Psoas muscle (tissue), 8 donors: Measurements from ENCODE around the gene BCAT1. TPM values are rescaled to one million over a fixed set of nuclear protein-coding genes. Genes with fewer than 3 reads are reported as not detected.

Experiments used
- ATAC-seq, 4 donors: fragments of 200-7000 bp; cut with Tn5 transposase; one replicate each; pipeline ENCODE4 v1.9.1; 2020; ENCODE audit warnings: moderate library complexity in 3 of 4, mild to moderate bottlenecking in 2 of 4
- DNase-seq, 2 donors: peaks; one replicate each; pipeline ENCODE4 v3.0.0-alpha.2; 2020
- H3K27ac ChIP-seq: fragments of 200-600 bp; one replicate; pipeline ENCODE4 v1.8.0; 2022
- H3K27me3 ChIP-seq, 3 donors: fragments of 200-600 bp in 1 of 3; one replicate each; pipeline versions ENCODE4 v1.6.1 to v1.8.0; 2013 to 2022; ENCODE audit warnings: low read length in 2 of 3, mild to moderate bottlenecking in 2 of 3, moderate library complexity in 1 of 3; ENCODE audit not compliant: insufficient read depth in 3 of 3
- H3K36me3 ChIP-seq, 2 donors: fragments of 200-600 bp in 1 of 2; one replicate each; pipeline versions ENCODE4 v1.6.1 to v1.8.0; 2013 to 2022; ENCODE audit warnings: low read depth in 1 of 2, mild to moderate bottlenecking in 1 of 2, moderate library complexity in 1 of 2; ENCODE audit not compliant: insufficient read depth in 1 of 2
- H3K4me1 ChIP-seq: fragments of 200-600 bp; one replicate; pipeline ENCODE4 v1.8.0; 2022
- H3K4me3 ChIP-seq: fragments of 200-600 bp; one replicate; pipeline ENCODE4 v1.8.0; 2022; ENCODE audit warnings: mild to moderate bottlenecking
- H3K9me3 ChIP-seq: fragments of 200-600 bp; one replicate; pipeline ENCODE4 v1.8.0; 2022
- CTCF ChIP-seq: fragments of 200-600 bp; IDR thresholded peaks from one replicate; pipeline ENCODE4 v1.8.0; 2022; ENCODE audit warnings: antibody characterized with exemption
- WGBS, 3 donors: extraction: QIAGEN DNeasy Blood & Tissue Kit; methylation state at CpG; one replicate each; pipeline versions ENCODE4 v1.1.6 to v1.1.7; 2013; 5-methylcytosine and 5-hydroxymethylcytosine counted together
- intact Hi-C, 2 donors: fragments of 100-400 bp; cut with DNase I; formaldehyde crosslinking; loops; one replicate each; pipeline versions ENCODE4 v1.11.0 to v1.14.2; 2022
- polyA plus RNA-seq, 3 donors: library from polyadenylated mRNA; stranded (reverse); fragments of 200-250 nt; gene quantifications; one replicate each; pipeline ENCODE4 v1.2.3, GENCODE V29; 2013
- total RNA-seq, 4 donors: library from RNA; stranded (reverse); fragmentation: NEBNext Ultra II Directional in 2 of 4; extraction: Animal tissue kit (Norgen Biotek cat#: 25700) in 2 of 4; gene quantifications; one replicate each; pipeline versions ENCODE4 v1.2.1 to v1.2.4, GENCODE V29; 2021 to 2023
- donor health status: healthy with polysubstance abuse.
- donor health status: DM: no; HTN: no; CAD: no; lungs with moderate emphysema.
- donor health status: Bipolar disorder and iron deficiency.
- donor health status: healthy.
- donor health status: DM: yes; HTN: yes; CAD: no.
- donor health status: DM: no; HTN: no; CAD: no.
- donor health status: DM: no; HTN: no; CAD: no.
- donor health status: DM: yes; HTN: yes; CAD: no.

The BCAT1 gene
- total and polyA plus RNA-seq, 7 donors = 0.30 to 3.8 (median 2.7) TPM

GRCh38 chr12:24909667-24910066, 39.2 kb downstream of the BCAT1 start:
- DNase-seq = peak in 1 of 2 donors; percentile 42
- peak in 3 of 4 donors; percentile 43 to 54 (median 50) for ATAC-seq

GRCh38 chr12:24907464-24907863, 41.4 kb downstream of the BCAT1 start:
- intact Hi-C loops = no loop called here
- H3K27me3 ChIP-seq = peaks cover 0 to 16% (median 5%) of the 10 kb centered on the region in 3 donors
- H3K4me1 ChIP-seq = no peaks in the 10 kb centered on the region
- 96 to 97% (median 96%) methylated on average over 5 of the region's 5 CpGs for WGBS, 3 donors
- TF ChIP-seq CTCF = no peak
- DNase-seq (no peak), ATAC-seq (no peak)
- H3K4me3 ChIP-seq = no peak overlapping the region
- H3K27ac ChIP-seq = no peak overlapping the region
- H3K9me3 ChIP-seq = no peaks in the 10 kb centered on the region
- no peaks in the 10 kb centered on the region for H3K36me3 ChIP-seq

More at GRCh38 chr12:24909667-24910066, 39.2 kb downstream of the BCAT1 start:
- Histone ChIP-seq H3K4me1 (no peaks in the 10 kb centered on the region), H3K36me3 (no peaks in the 10 kb centered on the region), H3K27ac (no peak overlapping the region), H3K9me3 (no peaks in the 10 kb centered on the region), H3K4me3 (no peak overlapping the region), H3K27me3 (no peaks in the 10 kb centered on the region)
- WGBS, 3 donors = 53 to 70% (median 58%) methylated on average over 3 of the region's 3 CpGs
- intact Hi-C loops = no loop called here
- TF ChIP-seq CTCF = no peak

- Histone ChIP-seq H3K27me3 (peaks cover 0 to 26% (median 10%) of the 10 kb centered on the region in 3 donors), H3K4me3 (no peak overlapping the region), H3K9me3 (no peaks in the 10 kb centered on the region), H3K36me3 (no peaks in the 10 kb centered on the region), H3K4me1 (no peaks in the 10 kb centered on the region), H3K27ac (no peak overlapping the region)
- TF ChIP-seq CTCF = no peak
- ATAC-seq = no peak
- WGBS, 3 donors = 97 to 99% (median 98%) methylated on average over 2 of the region's 2 CpGs
- DNase-seq = no peak
- intact Hi-C loops = no loop called here
Observed at GRCh38 chr12:24906141-24906540, 42.8 kb downstream of the BCAT1 start.

GRCh38 chr12:24905431-24905830, 43.5 kb downstream of the BCAT1 start:
- 50 to 87% (median 50%) methylated on average over 2 of the region's 2 CpGs for WGBS, 3 donors
- Histone ChIP-seq H3K4me3 (no peak overlapping the region), H3K9me3 (no peaks in the 10 kb centered on the region), H3K27ac (no peak overlapping the region), H3K27me3 (peaks cover 0 to 26% (median 10%) of the 10 kb centered on the region in 3 donors), H3K4me1 (no peaks in the 10 kb centered on the region), H3K36me3 (no peaks in the 10 kb centered on the region)
- TF ChIP-seq CTCF = no peak
- no peak for DNase-seq
- intact Hi-C loops = no loop called here
- ATAC-seq = no peak

DNA sequence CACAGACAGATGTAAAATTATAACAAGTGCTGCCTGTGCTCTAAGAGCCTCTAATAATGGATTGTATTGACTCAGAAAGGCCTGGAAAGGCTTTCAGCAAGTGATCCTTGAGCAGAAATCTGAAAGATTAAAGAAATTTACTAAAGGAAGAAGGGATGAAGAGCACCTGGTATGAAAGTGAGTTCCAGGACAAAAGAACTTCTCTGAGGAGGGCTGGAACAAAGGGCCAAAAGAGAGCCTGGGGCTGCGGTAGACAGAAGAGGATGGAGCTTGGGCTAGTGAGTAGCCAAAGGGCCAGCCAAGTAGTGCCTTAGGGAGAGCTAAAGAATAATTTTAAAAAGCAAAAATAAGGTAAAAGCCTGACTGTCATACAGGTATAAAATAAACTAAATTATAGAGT, 44.0 kb downstream of the BCAT1 start:
- ATAC-seq (no peak), DNase-seq (no peak)
- Histone ChIP-seq H3K9me3 (no peaks in the 10 kb centered on the region), H3K36me3 (no peaks in the 10 kb centered on the region), H3K4me3 (no peak overlapping the region), H3K4me1 (no peaks in the 10 kb centered on the region), H3K27ac (no peak overlapping the region), H3K27me3 (peaks cover 0 to 26% (median 10%) of the 10 kb centered on the region in 3 donors)
- 96 to 100% (median 98%) methylated on average over 1 of the region's 1 CpG for WGBS, 3 donors
- TF ChIP-seq CTCF = no peak
- intact Hi-C loops = no loop called here
